CD4-positive, alpha-beta T cell (primary cell): ENCODE data around the gene FAM177A1. TPM values are rescaled to one million over a fixed set of nuclear protein-coding genes. Genes with fewer than 3 reads are reported as not detected.

Source experiments
- ATAC-seq: fragments of 200-7000 bp; cut with Tn5 transposase; one replicate; pipeline ENCODE4 v1.10.0; 2022; ENCODE audit warnings: mild to moderate bottlenecking; ENCODE audit not compliant: poor library complexity
- CTCF ChIA-PET: fragments of 350-600 bp; sonication (Branson Sonifier 250); formaldehyde crosslinking; loops from one replicate; lab custom pipeline; 2021; ENCODE audit warnings: antibody characterized with exemption, inconsistent platforms; lab: Charles Lee
- POLR2A ChIA-PET: fragments of 350-600 bp; sonication (Branson Sonifier 250); formaldehyde crosslinking; loops from one replicate; lab custom pipeline; 2021; ENCODE audit warnings: antibody characterized with exemption, inconsistent platforms; lab: Charles Lee
- DNase-seq, 14 experiments: peaks; one replicate each; pipeline ENCODE4 v3.0.0-alpha.2; 2013 to 2020; ENCODE audit warnings: mixed read lengths in 2 of 14
- H3K27ac ChIP-seq, 2 donors: one replicate each; pipeline versions ENCODE4 v1.5.1 to v1.7.0; 2013; ENCODE audit warnings: low read length in 2 of 2, low read depth in 1 of 2, mild to moderate bottlenecking in 1 of 2
- H3K27me3 ChIP-seq, 2 experiments: 1 replicate in 1 of 2; 2 replicates in 1 of 2; pipeline versions ENCODE4 v1.6.1 to v1.7.0; 2013; ENCODE audit warnings: low read length in 2 of 2, control low read depth in 1 of 2, mild to moderate bottlenecking in 1 of 2, moderate library complexity in 1 of 2; ENCODE audit not compliant: insufficient read depth in 2 of 2, control insufficient read depth in 1 of 2
- H3K36me3 ChIP-seq: one replicate; pipeline ENCODE4 v1.6.1; 2013; ENCODE audit warnings: low read length, control low read depth; ENCODE audit not compliant: insufficient read depth
- H3K4me1 ChIP-seq: one replicate; pipeline ENCODE4 v1.6.1; 2013; ENCODE audit warnings: low read length, control low read depth; ENCODE audit not compliant: insufficient read depth
- H3K4me3 ChIP-seq: one replicate; pipeline ENCODE4 v1.5.1; 2013; ENCODE audit warnings: mild to moderate bottlenecking, low read length, moderate library complexity
- H3K9me3 ChIP-seq, 2 experiments: 1 replicate in 1 of 2; 2 replicates in 1 of 2; pipeline versions ENCODE4 v1.6.1 to v1.7.0; 2013; ENCODE audit warnings: low read length in 2 of 2, mild to moderate bottlenecking in 2 of 2, control low read depth in 1 of 2, moderate library complexity in 1 of 2; ENCODE audit not compliant: control insufficient read depth in 1 of 2, insufficient read depth in 1 of 2
- H3K27ac Mint-ChIP-seq: one replicate; pipeline ENCODE4 v1.8.0; 2020; ENCODE audit warnings: mixed read lengths
- H3K27me3 Mint-ChIP-seq: one replicate; pipeline ENCODE4 v1.8.0; 2021; ENCODE audit warnings: mixed read lengths
- H3K36me3 Mint-ChIP-seq: one replicate; pipeline ENCODE4 v1.8.0; 2021; ENCODE audit warnings: low read depth, mixed read lengths
- H3K4me1 Mint-ChIP-seq: one replicate; pipeline ENCODE4 v1.8.0; 2021; ENCODE audit warnings: low read depth, mixed read lengths
- H3K4me3 Mint-ChIP-seq: one replicate; pipeline ENCODE4 v1.8.0; 2020; ENCODE audit warnings: mild to moderate bottlenecking, mixed read lengths
- H3K9me3 Mint-ChIP-seq: one replicate; pipeline ENCODE4 v1.8.0; 2020; ENCODE audit warnings: mixed read lengths
- CTCF ChIP-seq: fragments of 200-600 bp; IDR thresholded peaks from one replicate; pipeline ENCODE4 v1.8.0; 2022; ENCODE audit warnings: antibody characterized with exemption, mild to moderate bottlenecking
- intact Hi-C, 2 experiments: fragments of 100-400 bp; cut with DNase I in 1 of 2; cut with micrococcal nuclease in 1 of 2; formaldehyde crosslinking; loops; one replicate each; pipeline versions ENCODE4 v1.15.1 to v1.9.0; 2023 to 2025; cut with DNase I, micrococcal nuclease
- total RNA-seq, 174 experiments: library from RNA in 2 of 174; stranded (reverse) in 2 of 174; gene quantifications; one replicate each; pipeline ENCODE4 v1.2.3 and lab custom pipeline; 2021 to 2026

The FAM177A1 gene
- total RNA-seq, 2 experiments from 2014 or later, result 172 to 186 TPM

- H3K9me3 Mint-ChIP-seq, result no peaks in the 10 kb centered on the region
- no peaks in the 10 kb centered on the region for H3K27me3 Mint-ChIP-seq
- peaks cover 49% of the 10 kb centered on the region for H3K4me1 ChIP-seq
- ChIA-PET POLR2A (interaction anchor here (0.6 to 5.7 kb wide), 7 partner anchors 12 to 280 kb away, joined by 3 to 97 read pairs (median 28); partner anchors contain the start of genes FAM177A1, NFKBIA, PSMA6 and SRP54), CTCF (interaction anchor here (0.7 to 2.6 kb wide), 2 partner anchors 168 to 280 kb away, joined by 3 to 10 read pairs; partner anchors contain the start of genes NFKBIA and PSMA6)
- no peak for DNase-seq
- peaks cover 80% of the 10 kb centered on the region for H3K4me1 Mint-ChIP-seq
- peaks cover 61% of the 10 kb centered on the region for H3K36me3 Mint-ChIP-seq
- no peak for ATAC-seq
- no peaks in the 10 kb centered on the region for H3K27me3 ChIP-seq
- H3K9me3 ChIP-seq, result no peaks in the 10 kb centered on the region
- H3K36me3 ChIP-seq, result peaks cover 11% of the 10 kb centered on the region
- intact Hi-C loops, result loop anchor here (5.0 to 10.0 kb wide), 4 partner anchors 587 to 703 kb away; partner anchors contain the start of genes BRMS1L (in 1 of the 2), EAPP (in 1 of the 2), RALGAPA1 (in 1 of the 2) and SPTSSA (in 1 of the 2)
- no peak for TF ChIP-seq CTCF
- no peak overlapping the region for H3K27ac ChIP-seq
- peak overlapping the region; percentile 99 for H3K27ac Mint-ChIP-seq
- peak overlapping the region; percentile 100 for H3K4me3 Mint-ChIP-seq
- no peak overlapping the region for H3K4me3 ChIP-seq
These were observed 78.1 kb downstream of the FAM177A1 start for GRCh38 chr14:35124127-35124526.

Other genes starting within 250 kb of the FAM177A1 start
- 10 to 100 TPM; 46.5 to 52.3 TPM for gene BAZ1A, start 170.9 kb upstream of the FAM177A1 start, total RNA-seq
- 10 to 100 TPM; 30.3 to 32.7 TPM for gene SRP54, start 63.3 kb upstream of the FAM177A1 start, total RNA-seq
- 10 to 100 TPM; 34.9 to 37.6 TPM for gene PPP2R3C, start 75.7 kb downstream of the FAM177A1 start, total RNA-seq
- 10 to 100 TPM; 27.0 to 32.0 TPM for gene PRORP, start 76.3 kb downstream of the FAM177A1 start, total RNA-seq
- 10 to 100 TPM; 80.8 TPM for gene PSMA6, start 246.1 kb downstream of the FAM177A1 start, total RNA-seq